Mononuclear cell (primary cell): Measurements from ENCODE around the gene NPAS1. TPM values are rescaled to one million over a fixed set of nuclear protein-coding genes. Genes with fewer than 3 reads are reported as not detected.

Experiments used
- H3K27me3 ChIP-seq: 2 replicates; pipeline ENCODE4 v1.6.0; 2011; ENCODE audit warnings: low read length, control low read depth; ENCODE audit not compliant: insufficient read depth
- H3K4me1 ChIP-seq: 2 replicates; pipeline ENCODE4 v1.5.1; 2011; ENCODE audit warnings: mild to moderate bottlenecking, low read length, control low read depth; ENCODE audit not compliant: insufficient read depth
- H3K4me3 ChIP-seq: 2 replicates; pipeline ENCODE4 v1.5.1; 2011; ENCODE audit warnings: mild to moderate bottlenecking, low read length, moderate library complexity
- H3K9me3 ChIP-seq: 2 replicates; pipeline ENCODE4 v1.5.1; 2011; ENCODE audit warnings: low read depth, mild to moderate bottlenecking, control low read depth, low read length
- total RNA-seq: library from RNA; depleted of rRNA; stranded (reverse); fragments of >200 nt; gene quantifications from one replicate; pipeline ENCODE4 v1.2.3, GENCODE V29; 2012

NPAS1 gene
- total RNA-seq, 1 donor = 0.10 TPM

DNA sequence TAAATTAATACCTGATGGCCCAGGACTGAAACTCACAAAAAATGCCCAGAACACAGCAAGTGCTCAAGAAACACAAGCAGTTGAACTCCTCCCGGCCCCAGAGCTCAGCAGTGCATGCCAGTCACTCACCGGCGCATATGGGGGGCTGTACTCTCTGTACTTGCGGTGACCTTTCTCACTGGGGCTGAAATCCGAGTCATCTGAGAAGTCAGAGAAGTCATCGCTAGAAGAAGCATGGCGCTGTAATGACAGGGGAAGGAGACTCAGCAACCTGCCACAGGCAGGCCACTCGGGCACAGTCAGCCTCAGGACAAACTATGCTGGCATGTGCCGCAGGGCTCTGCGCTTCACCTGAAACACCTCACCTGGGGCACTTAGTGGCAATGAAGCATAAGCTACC, 74.2 kb downstream of the NPAS1 start:
- no peak overlapping the region for H3K4me3 ChIP-seq
- no peaks in the 10 kb centered on the region for H3K27me3 ChIP-seq
- H3K4me1 ChIP-seq = peaks cover 28% of the 10 kb centered on the region
- H3K9me3 ChIP-seq = no peaks in the 10 kb centered on the region

DNA sequence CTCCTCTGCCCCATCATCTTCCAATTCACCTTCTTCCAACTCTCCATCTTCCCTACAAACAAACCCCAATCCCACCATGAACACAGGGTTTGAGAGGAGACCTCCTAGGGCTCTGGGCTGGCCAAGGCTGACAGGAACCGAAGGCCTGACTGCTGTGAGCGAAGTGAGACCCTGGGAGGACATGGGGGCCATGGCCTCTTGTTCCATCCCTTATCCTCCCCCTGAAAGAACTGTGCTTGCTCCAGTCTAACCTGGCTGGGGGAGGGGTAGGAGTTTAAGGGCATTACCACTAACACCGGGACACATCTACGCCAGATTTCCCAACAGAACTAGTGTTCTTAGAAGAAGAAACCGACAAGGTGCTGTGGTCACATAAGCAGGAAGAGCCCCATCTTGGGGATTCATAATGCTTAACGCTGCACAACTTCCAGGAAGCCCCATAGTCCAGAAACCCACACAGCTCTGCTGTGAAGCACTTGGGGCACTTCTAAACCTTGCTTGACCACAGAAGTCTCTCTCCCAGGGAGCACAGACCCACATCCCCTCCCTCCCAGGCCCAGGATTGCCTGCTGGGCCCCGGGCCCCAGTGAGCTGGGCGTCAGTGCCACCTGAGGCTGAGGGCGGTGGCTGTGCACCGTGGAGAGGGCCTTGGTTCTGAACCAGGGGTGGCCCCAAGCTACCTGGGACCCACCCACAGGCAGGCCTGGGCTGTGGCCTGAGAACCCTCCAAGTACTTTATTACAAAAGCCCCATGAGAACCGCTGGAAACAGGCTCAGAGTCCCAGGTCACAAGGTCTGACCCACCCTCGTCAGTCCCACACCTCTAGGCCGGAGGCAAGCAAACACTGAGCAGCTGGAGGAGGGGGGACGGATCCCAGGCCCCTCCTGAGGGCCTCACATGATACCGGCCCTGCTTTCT, 75.2 kb downstream of the NPAS1 start:
- H3K9me3 ChIP-seq = no peaks in the 10 kb centered on the region
- peaks cover 28% of the 10 kb centered on the region for H3K4me1 ChIP-seq
- H3K27me3 ChIP-seq = no peaks in the 10 kb centered on the region
- no peak overlapping the region for H3K4me3 ChIP-seq

Other genes starting within 250 kb of the NPAS1 start
- gene SLC1A5, start 231.2 kb upstream of the NPAS1 start, total RNA-seq = 5.5 TPM
- gene AP2S1, start 169.0 kb upstream of the NPAS1 start, total RNA-seq = 53.1 TPM
- 9.9 TPM for gene ARHGAP35, start 158.8 kb upstream of the NPAS1 start, total RNA-seq
- 17.1 TPM for gene TMEM160, start 28.8 kb downstream of the NPAS1 start, total RNA-seq
- gene ZC3H4, start 93.9 kb downstream of the NPAS1 start, total RNA-seq = 10.4 TPM
- 29.5 TPM for gene SAE1, start 111.0 kb downstream of the NPAS1 start, total RNA-seq
- 8.4 TPM for gene BBC3, start 211.4 kb downstream of the NPAS1 start, total RNA-seq
- 11.5 TPM for gene CCDC9, start 236.7 kb downstream of the NPAS1 start, total RNA-seq